HG03439 (cell line): ENCODE measurements around the gene CATSPER4.

ENCODE experiments used
- ATAC-seq: cut with Tn5 transposase; IDR thresholded peaks from one replicate; pipeline ENCODE4 v1.9.1; 2021; ENCODE audit warnings: mild to moderate bottlenecking, moderate library complexity; ENCODE audit not compliant: unreplicated experiment

Gene CATSPER4

GRCh38 chr1:26190373-26190987 lies at the start of gene CATSPER4:
CATSPER4 (plus strand) TSS chr1:26190602; CDS start chr1:26190628, 26 bp downstream.
- no peak for ATAC-seq

DNA sequence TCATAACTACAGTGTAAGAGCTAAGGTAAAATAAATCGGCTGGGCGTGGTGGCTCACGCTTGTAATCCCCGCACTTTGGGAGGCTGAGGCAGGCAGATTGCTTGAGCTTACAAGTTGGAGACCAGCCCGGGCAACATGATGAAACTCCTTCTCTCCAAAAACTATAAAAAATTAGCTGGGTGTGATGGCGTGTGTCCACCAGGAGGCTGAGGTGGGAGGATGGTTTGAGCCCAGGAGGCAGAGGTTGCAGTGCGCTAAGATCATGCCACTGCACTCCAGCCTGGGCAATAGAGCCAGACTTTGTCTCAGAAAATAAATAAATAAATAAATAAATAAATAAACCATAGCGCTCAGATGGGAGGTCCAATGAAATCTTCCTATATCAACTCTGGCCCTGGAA lies 48.2 kb upstream of the CATSPER4 start:
- no peak for ATAC-seq

GRCh38 chr1:26145041-26145959 lies 45.1 kb upstream of the CATSPER4 start:
- ATAC-seq = no peak

- ATAC-seq = no peak
Measured at GRCh38 chr1:26145960-26146294, 44.5 kb upstream of the CATSPER4 start.

DNA sequence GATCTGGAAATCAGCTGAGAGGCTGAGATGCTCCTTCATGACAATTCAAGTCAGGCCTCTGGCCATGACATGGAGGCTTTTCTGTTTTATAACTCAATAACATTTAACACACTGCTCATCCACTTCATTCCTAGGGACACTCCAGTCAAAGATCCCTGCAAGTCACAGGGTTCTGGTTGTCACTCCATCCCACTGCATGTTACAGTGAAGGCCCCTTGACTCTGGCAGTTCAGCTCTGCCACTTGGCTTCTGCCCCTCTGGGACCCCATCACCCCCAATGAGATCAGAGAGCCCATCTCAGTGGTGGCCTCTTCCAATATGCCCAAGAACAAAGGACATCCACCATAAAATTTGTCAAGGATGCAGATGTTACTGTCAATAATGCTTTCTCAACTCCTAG lies 41.5 kb upstream of the CATSPER4 start:
- ATAC-seq = no peak

GRCh38 chr1:26153966-26154532 lies 36.4 kb upstream of the CATSPER4 start:
- ATAC-seq = no peak

GRCh38 chr1:26154750-26155149 lies 35.7 kb upstream of the CATSPER4 start:
- ATAC-seq = no peak

GRCh38 chr1:26155370-26156284 lies 34.8 kb upstream of the CATSPER4 start:
- no peak for ATAC-seq

GRCh38 chr1:26156285-26157038 lies 33.9 kb upstream of the CATSPER4 start:
- ATAC-seq = no peak

- no peak for ATAC-seq
Measured at GRCh38 chr1:26158271-26158907, 32.0 kb upstream of the CATSPER4 start.

- ATAC-seq = no peak
Measured at GRCh38 chr1:26158908-26159742, 31.3 kb upstream of the CATSPER4 start, which contains the start of gene FAM110D. FAM110D (plus strand) TSS chr1:26159079; CDS start chr1:26161292, 2,213 bp downstream.

DNA sequence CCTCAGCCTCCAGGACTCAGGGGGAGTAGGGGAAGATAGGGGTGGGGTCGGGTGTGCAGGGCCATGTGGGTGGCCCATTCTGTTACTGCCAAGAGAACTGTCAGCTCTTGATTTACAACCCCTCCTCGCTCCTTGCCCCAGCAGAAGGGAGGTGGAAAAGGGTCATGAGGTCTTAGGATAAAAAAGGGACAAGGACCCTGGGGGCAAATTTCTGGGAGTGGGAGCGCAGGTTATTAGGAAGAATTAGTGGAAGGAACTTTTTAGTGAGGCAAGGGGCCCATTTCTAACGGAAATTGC lies 30.7 kb upstream of the CATSPER4 start:
- no peak for ATAC-seq

DNA sequence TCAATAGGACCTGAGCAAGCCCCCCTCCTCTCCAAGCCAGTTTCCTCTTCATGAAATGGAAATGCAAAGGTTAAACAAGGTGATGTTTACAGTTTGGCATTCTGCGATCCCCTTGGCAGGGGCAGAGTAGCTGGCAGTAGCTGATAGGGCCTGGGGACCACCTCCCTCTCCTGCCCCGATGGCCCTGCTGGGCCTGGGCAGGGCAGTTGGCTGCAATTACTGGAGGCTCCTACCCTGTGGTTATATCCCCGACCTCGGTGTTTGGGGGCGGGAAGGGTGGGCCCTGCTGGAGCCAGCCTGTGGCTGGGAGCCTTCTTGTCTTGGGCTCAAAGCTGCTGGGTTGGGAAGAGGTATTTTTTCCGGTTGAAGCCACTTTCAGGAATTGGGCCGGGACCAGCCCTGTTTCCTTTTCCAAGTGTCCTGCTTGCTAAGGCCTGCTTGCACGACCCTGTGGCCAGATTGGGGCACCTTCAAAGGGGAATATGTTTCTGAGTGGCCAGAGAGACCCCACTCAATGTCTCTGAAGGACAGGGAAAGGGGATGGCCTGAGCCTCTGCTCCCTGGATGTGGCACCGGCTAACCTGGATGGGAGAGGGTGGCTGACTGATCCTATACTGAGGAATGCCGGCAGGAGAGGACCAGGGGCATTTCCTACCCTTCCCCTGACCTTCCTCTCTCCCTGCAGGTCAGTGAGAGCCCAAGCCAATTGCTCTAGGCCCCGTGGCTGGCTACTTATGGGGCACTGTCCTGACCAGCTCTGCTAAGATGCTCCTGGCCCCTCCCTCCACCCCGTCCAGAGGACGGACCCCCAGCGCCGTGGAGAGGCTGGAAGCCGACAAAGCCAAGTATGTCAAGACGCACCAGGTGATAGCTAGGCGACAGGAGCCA lies 29.6 kb upstream of the CATSPER4 start:
- ATAC-seq = no peak

- ATAC-seq = no peak
Measured at GRCh38 chr1:26161415-26162219, 28.8 kb upstream of the CATSPER4 start.

DNA sequence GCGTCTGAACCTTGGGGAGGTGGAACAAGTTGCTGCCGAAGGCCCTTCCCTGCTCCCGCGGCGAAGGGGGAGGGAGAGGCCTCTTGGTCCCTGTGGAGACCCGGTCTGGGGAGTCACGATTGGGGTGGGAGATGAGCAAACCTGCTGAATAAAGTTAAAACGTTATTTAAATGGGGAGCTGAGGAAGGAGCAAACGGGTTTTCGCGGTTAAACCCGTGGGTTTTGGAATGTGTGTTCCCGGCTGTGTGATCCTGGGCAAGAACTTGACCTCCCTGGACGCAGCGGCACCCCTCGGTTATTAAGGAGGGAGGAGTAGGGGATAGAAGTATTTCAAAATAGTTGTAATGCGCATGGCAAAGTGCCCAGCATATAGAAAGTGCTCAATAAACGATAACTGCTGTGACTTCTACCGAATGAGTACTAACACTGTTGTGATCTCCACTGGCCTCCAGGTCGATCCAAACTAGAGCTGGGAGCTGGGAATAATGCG lies 28.1 kb upstream of the CATSPER4 start:
- no peak for ATAC-seq

DNA sequence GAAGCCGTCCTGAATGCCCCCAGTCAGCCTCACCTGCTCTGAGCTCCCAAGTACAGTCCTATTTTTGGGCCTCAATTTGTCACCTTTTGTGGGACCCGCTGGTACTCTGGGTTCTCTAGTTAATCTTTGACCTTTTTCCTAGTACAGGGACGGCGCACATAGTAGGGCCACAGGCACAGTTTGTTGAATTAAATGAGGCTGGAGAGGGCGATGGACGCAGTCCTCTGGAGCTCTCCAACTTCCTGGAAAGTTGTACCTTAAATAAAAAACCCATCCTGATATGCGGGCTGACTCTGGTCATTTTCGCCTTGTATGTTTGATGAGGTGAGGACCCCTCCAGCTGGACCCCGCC lies 26.7 kb upstream of the CATSPER4 start:
- ATAC-seq = no peak
